Measurements from ENCODE around the gene EDIL3. TPM values are rescaled to one million over a fixed set of nuclear protein-coding genes. Genes with fewer than 3 reads are reported as not detected.

Gene EDIL3
- total and polyA plus RNA-seq, 2 of the 13 experiments (the other 11 are each of a cell fraction or from before 2014, with no cell fraction given), result 0.01 TPM; not detected in 1

- POLR2A ChIA-PET, result no interaction called here
- H2AFZ ChIP-seq (ENCODE audit: low read length), result no peak overlapping the region
- no peaks in the 10 kb centered on the region for H3K79me2 ChIP-seq (ENCODE audit: insufficient read depth, low read length)
- intact Hi-C loops (cut with micrococcal nuclease; ENCODE audit: unreplicated experiment) (no loop called here), in situ Hi-C loops (cut with HindIII; ENCODE audit: extremely low pct_ligation_motif_present, low pct_unique_long_range_greater_than_20kb) (no loop called here)
- H3K4me3 ChIP-seq (replicated peaks in 1 of 3; ENCODE audit: insufficient read depth in 1 of 3, low read depth in 2 of 3, low read length in 3 of 3), result no peak overlapping the region
- ATAC-seq (no peak; the same call in 2 of the 3 replicates), DNase-seq (ENCODE audit: low spot score) (no peak), FAIRE-seq (no peak)
- H3K36me3 ChIP-seq (replicated peaks in 1 of 2; ENCODE audit: control insufficient read depth in 1 of 2, insufficient read depth in 2 of 2, low read length in 2 of 2), result no peaks in the 10 kb centered on the region
- no peaks in the 10 kb centered on the region for H3K4me1 ChIP-seq (ENCODE audit: insufficient read depth, low read length)
- no peaks in the 10 kb centered on the region for H4K20me1 ChIP-seq (ENCODE audit: insufficient read depth, low read length)
- no peak for TF ChIP-seq TBP (CRISPR knock-in tag; IDR thresholded peaks at IDR 0.05)
- TF ChIP-seq HNRNPH1 (optimal IDR thresholded peaks at IDR 0.05; ENCODE audit: low read depth, low read length), result no peak
- TF ChIP-seq SIN3B (IDR thresholded peaks at IDR 0.05; ENCODE audit: low read length), result no peak
- no peak for TF ChIP-seq MYPOP (CRISPR knock-in tag; IDR thresholded peaks at IDR 0.05)
- no peak for TF ChIP-seq KDM2A (CRISPR knock-in tag; IDR thresholded peaks at IDR 0.05; ENCODE audit: borderline replicate concordance, low read depth)
- no peak for TF ChIP-seq NFIC (IDR thresholded peaks at IDR 0.05; ENCODE audit: low read length)
- no peak for TF ChIP-seq KLF16 (CRISPR knock-in tag; IDR thresholded peaks at IDR 0.05)
- no peak for TF ChIP-seq MBD4 (IDR thresholded peaks at IDR 0.05; ENCODE audit: borderline replicate concordance, low read length)
- no peak for TF ChIP-seq NKX3-1 (CRISPR knock-in tag; IDR thresholded peaks at IDR 0.05)
- no peak for TF ChIP-seq EEA1 (CRISPR knock-in tag; IDR thresholded peaks at IDR 0.05; ENCODE audit: borderline replicate concordance)
- no peak for TF ChIP-seq CSRNP2 (CRISPR knock-in tag; conservative IDR thresholded peaks at IDR 0.05; ENCODE audit: low read depth)
- no peak for TF ChIP-seq ZNF564 (CRISPR knock-in tag; IDR thresholded peaks at IDR 0.05)
- TF ChIP-seq SRY (CRISPR knock-in tag; IDR thresholded peaks at IDR 0.05), result no peak
- WGBS (ENCODE audit: low lambda C conversion rate), result 17% methylated on average over 4 of the region's 4 CpGs
- no TSS peak for BruUV-seq (replicated peaks)
- H3K9ac ChIP-seq (ENCODE audit: insufficient read depth, low read depth, low read length), result no peak overlapping the region
- no peaks in the 10 kb centered on the region for H3K27me3 ChIP-seq (ENCODE audit: control insufficient read depth in 1 of 2, insufficient read depth in 2 of 2, low read length in 2 of 2)
- CTCF ChIA-PET (ENCODE audit: low intra/inter-chr PET ratio, low total read pairs), result no interaction called here
- H3K4me2 ChIP-seq (ENCODE audit: low read depth, low read length), result no peak overlapping the region
- H3K27ac ChIP-seq (ENCODE audit: extremely low read length, insufficient read depth, low read length), result no peak overlapping the region
- no peaks in the 10 kb centered on the region for H3K9me3 ChIP-seq (ENCODE audit: low read length)
Measured at GRCh38 chr5:83917261-83917908, 467.3 kb downstream of the EDIL3 start.

Data from HepG2 (cell line).